IgD-negative memory B cell (primary cell): ENCODE measurements around the gene SARS1. TPM values are rescaled to one million over a fixed set of nuclear protein-coding genes. Genes with fewer than 3 reads are reported as not detected.
A peak's percentile ranks its signal among the peaks of the same experiment; 100 is the strongest.

ENCODE experiments used
- H3K27ac Mint-ChIP-seq, 3 donors: one replicate each; pipeline ENCODE4 v1.8.0; 2020 to 2022; ENCODE audit warnings: mild to moderate bottlenecking in 3 of 3, mixed read lengths in 3 of 3, moderate library complexity in 1 of 3
- H3K27me3 Mint-ChIP-seq: one replicate; pipeline ENCODE4 v1.8.0; 2021; ENCODE audit warnings: mixed read lengths
- H3K36me3 Mint-ChIP-seq: one replicate; pipeline ENCODE4 v1.8.0; 2020; ENCODE audit warnings: mild to moderate bottlenecking, mixed read lengths
- H3K4me1 Mint-ChIP-seq, 3 donors: one replicate each; pipeline ENCODE4 v1.8.0; 2020 to 2022; ENCODE audit warnings: mixed read lengths in 3 of 3, mild to moderate bottlenecking in 1 of 3
- H3K4me3 Mint-ChIP-seq, 4 donors: one replicate each; pipeline ENCODE4 v1.8.0; 2020 to 2022; ENCODE audit warnings: mild to moderate bottlenecking in 4 of 4, mixed read lengths in 4 of 4, moderate library complexity in 3 of 4
- H3K9me3 Mint-ChIP-seq, 3 donors: one replicate each; pipeline ENCODE4 v1.8.0; 2020 to 2021; ENCODE audit warnings: mixed read lengths in 3 of 3, mild to moderate bottlenecking in 1 of 3
- polyA plus RNA-seq: library from polyadenylated mRNA; unstranded; fragments of 300-500 nt; fragmentation: Illumina TruSeq; gene quantifications from one replicate; pipeline ENCODE4 v1.2.3, GENCODE V29; 2021

The SARS1 gene
- polyA plus RNA-seq, 1 donor from 2014 or later, result 127 TPM

DNA sequence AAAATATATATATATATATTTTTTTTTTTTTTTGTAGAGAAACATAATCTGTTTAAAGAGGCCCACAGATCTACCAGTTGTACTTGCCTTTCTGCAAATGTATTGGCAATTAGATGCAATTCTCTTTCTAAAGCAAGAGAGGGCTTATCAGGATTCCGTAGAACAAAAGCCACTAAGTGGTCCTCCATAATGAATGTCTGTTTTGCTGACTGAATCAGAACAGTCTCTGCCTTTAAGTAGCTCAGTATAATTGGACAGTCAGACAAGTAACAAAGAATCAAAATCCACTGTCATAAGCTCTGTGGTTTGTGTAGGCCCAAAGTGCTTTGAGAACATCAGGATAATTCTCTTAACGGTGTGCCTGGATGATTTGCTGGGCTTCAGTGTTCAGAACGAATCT is 17.3 kb downstream of the SARS1 start:
- Mint-ChIP-seq H3K27me3 (no peaks in the 10 kb centered on the region), H3K9me3 (no peaks in the 10 kb centered on the region), H3K4me1 (peaks cover 0 to 7% (median 0%) of the 10 kb centered on the region in 3 donors)

DNA sequence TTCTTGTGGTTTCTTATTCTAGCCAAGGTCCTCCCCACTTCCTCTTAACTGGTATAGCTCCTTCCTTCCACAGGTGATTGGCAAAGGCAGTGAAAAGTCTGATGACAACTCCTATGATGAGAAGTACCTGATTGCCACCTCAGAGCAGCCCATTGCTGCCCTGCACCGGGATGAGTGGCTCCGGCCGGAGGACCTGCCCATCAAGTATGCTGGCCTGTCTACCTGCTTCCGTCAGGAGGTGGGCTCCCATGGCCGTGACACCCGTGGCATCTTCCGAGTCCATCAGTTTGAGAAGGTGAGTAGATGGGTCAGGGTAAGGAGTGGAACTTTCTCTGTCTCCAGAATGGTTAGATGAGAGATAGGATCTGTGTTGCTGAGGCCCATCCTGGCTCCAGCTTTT is 21.4 kb downstream of the SARS1 start:
- no peak overlapping the region for H3K4me3 Mint-ChIP-seq
- no peak overlapping the region for H3K27ac Mint-ChIP-seq
- H3K27me3 Mint-ChIP-seq, result no peaks in the 10 kb centered on the region
- H3K36me3 Mint-ChIP-seq, result peaks cover 5% of the 10 kb centered on the region
- H3K4me1 Mint-ChIP-seq, result peaks cover 0 to 2% (median 0%) of the 10 kb centered on the region in 3 donors
- H3K9me3 Mint-ChIP-seq, result no peaks in the 10 kb centered on the region

More for the DNA sequence above, 17.3 kb downstream of the SARS1 start:
- H3K27ac Mint-ChIP-seq, result no peak overlapping the region
- H3K4me3 Mint-ChIP-seq, result no peak overlapping the region
- peaks cover 9% of the 10 kb centered on the region for H3K36me3 Mint-ChIP-seq

DNA sequence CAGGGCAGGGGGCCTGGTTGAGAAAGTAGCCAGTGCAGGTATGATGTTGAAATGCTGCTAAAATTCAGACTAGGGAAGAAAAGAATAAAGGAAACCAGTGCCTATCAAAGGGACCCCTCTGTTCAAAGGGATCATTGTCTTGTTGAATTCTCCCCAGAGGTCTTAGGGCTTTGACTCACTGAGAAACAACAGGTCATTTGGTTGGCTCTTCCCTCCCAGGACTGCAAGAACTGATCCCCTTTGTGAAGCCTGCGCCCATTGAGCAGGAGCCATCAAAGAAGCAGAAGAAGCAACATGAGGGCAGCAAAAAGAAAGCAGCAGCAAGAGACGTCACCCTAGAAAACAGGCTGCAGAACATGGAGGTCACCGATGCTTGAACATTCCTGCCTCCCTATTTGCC is 23.8 kb downstream of the SARS1 start:
- no peak overlapping the region for H3K27ac Mint-ChIP-seq

DNA sequence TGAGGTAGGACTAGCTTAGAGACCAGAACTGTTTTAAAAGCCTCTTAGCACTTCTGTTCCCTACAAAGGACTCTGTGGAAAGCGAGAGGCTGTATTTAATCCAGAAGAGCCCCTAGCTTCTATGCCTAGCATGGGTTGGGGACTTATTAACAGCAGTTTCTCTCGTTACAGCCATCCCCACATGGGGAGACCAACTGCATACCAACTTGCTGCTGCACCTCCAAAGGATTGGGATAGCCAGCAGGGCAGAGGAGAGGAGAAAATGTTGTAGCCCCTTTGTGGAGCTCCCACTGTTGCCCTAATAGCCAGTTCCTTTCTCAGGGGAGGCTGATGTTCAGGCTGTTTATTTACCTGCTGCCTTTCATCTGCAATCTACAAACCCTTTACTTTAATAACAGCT is 24.7 kb downstream of the SARS1 start:
- Mint-ChIP-seq H3K4me3 (no peak overlapping the region), H3K27ac (peak overlapping the region in 2 of 3 donors; percentile 4 to 31), H3K9me3 (no peaks in the 10 kb centered on the region), H3K36me3 (peaks cover 4% of the 10 kb centered on the region), H3K27me3 (peaks cover 10% of the 10 kb centered on the region), H3K4me1 (peaks cover 0 to 9% (median 6%) of the 10 kb centered on the region in 3 donors)

More for the DNA sequence above, 23.8 kb downstream of the SARS1 start:
- H3K27me3 Mint-ChIP-seq, result peaks cover 10% of the 10 kb centered on the region
- no peaks in the 10 kb centered on the region for H3K9me3 Mint-ChIP-seq
- H3K4me3 Mint-ChIP-seq, result peak overlapping the region in 1 of 4 donors; percentile 28
- H3K4me1 Mint-ChIP-seq, result peaks cover 0 to 9% (median 6%) of the 10 kb centered on the region in 3 donors
- peaks cover 4% of the 10 kb centered on the region for H3K36me3 Mint-ChIP-seq

DNA sequence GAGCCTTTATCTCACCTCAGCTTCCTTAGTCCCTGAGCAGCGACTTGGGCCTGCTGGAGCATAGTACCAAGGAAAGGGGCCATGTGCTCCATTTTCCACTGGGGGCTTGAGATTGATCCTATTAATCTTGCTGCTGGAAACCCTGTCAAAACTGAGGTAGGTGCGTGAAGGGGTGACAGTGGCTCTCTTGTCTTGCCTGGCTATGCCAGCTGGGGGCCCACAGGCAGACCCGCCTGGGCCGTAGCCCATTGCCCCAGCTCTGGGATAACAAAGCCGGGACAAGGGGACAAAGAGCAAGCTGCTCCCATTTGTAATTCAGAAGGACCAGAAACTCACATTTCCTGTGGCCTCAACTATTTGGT is 25.3 kb downstream of the SARS1 start:
- H3K9me3 Mint-ChIP-seq, result no peaks in the 10 kb centered on the region

DNA sequence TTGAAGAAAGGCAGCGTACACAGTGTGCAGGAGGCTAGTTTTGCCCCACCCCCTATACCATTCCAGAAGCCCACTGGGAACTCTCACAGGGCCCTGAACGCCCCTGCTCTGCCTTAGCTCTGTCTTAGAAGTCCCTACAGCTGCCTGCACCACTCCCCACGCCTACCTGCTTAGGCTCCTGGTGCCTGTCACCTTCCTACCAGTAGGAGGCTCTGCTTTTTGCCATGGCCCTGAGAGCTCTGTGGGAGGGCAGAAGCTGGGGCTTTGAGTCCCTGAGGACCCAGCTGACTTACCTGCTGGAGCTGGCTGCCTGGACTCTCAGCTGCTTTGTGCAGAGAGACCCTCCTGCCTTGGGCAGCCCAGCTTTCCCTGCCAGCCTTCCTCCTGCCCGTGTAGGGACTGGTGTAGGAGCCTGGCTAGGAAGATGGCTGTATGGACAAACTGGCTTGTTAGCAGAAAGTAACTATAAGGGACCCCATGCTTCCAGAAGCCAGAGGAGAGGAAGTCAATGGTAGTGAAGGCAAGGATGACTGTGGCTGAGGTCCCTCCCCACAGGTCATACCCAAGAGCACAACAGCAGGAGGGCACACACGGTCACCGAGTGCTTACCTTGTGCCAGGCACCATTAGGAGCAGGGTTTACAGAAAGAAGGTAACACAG is 25.8 kb downstream of the SARS1 start:
- peaks cover 0 to 9% (median 6%) of the 10 kb centered on the region in 3 donors for H3K4me1 Mint-ChIP-seq
- H3K27me3 Mint-ChIP-seq, result peaks cover 15% of the 10 kb centered on the region
- no peak overlapping the region for H3K27ac Mint-ChIP-seq
- no peaks in the 10 kb centered on the region for H3K9me3 Mint-ChIP-seq
- no peak overlapping the region for H3K4me3 Mint-ChIP-seq
- H3K36me3 Mint-ChIP-seq, result peaks cover 4% of the 10 kb centered on the region

More for the DNA sequence above, 25.3 kb downstream of the SARS1 start:
- Mint-ChIP-seq H3K4me1 (peaks cover 0 to 9% (median 6%) of the 10 kb centered on the region in 3 donors), H3K27ac (peak overlapping the region in 1 of 3 donors; percentile 4), H3K27me3 (peaks cover 11% of the 10 kb centered on the region), H3K36me3 (peaks cover 4% of the 10 kb centered on the region), H3K4me3 (no peak overlapping the region)

DNA sequence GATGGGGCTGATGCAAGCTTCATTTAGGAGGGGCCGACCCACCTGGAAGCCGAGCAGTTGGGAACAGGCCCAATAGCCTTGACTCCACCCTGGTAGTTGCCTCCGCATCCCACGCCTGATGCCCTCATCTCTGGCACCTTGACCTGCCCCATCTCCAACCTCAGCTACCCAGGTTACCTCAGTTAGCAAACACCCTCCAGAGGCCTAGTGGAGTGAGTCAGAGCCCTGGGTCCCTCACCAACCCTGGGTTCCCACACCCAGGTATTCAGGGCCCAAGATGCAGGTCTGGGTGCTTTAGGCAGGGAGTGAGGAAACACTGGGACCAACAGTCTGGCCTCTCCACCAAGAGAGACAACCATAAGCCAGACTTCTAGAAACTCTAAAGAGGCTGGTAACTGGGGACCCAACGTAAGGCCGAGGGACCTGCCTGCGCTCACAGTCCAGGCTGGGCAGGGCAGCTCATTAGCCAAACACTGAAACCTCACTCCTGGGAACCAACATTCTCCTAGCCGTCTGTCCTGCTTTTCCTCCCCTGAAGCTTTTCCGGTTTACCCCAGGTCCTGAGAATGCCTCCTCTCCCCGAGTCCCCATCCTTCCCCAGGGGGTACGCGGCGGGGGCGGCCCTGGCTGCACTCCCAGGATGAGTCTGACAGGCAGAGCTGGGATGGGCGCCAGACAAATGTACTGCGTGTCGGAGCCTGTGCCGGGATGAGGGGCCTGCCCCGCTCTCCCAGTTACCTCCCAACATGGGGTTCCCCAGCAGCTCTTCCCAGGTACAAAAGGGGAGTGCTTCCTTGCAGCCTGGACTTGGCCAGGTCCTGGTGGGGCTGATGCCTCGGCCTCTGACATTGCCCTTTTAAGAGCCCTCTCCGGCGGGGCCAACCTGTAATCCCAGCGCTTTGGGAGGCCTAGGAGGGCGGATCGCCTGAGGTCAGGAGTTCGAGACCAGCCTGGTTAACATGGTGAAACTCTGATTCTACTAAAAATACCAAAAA is 26.7 kb downstream of the SARS1 start:
- Mint-ChIP-seq H3K4me1 (peaks cover 0 to 9% (median 5%) of the 10 kb centered on the region in 3 donors), H3K4me3 (peak overlapping the region in 1 of 4 donors; percentile 52), H3K27me3 (peaks cover 18% of the 10 kb centered on the region), H3K36me3 (peaks cover 1% of the 10 kb centered on the region), H3K9me3 (no peaks in the 10 kb centered on the region), H3K27ac (peak overlapping the region in 1 of 3 donors; percentile 46)

DNA sequence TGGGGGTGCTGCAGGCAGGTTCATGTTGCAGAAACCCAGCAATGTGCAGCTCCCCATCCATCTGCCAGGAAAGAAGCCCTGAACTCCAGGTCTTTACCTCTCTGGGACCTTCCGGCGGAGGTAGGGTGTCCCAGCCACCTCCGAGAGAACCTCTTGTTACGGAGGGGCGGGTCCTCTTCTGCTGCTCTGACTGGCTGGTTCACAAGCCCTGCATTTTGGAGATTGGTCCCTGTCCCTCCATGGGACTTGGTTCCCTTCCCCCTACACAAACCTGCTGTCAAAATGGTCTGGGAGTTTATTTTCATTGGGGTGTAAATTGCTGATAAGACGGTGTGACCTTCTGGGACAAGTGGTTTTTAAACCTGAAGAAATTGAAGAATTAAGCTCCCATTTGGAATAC is 27.6 kb downstream of the SARS1 start:
- Mint-ChIP-seq H3K4me1 (peaks cover 0 to 9% (median 5%) of the 10 kb centered on the region in 3 donors), H3K27ac (no peak overlapping the region), H3K36me3 (no peaks in the 10 kb centered on the region), H3K27me3 (peaks cover 19% of the 10 kb centered on the region), H3K4me3 (no peak overlapping the region), H3K9me3 (no peaks in the 10 kb centered on the region)

DNA sequence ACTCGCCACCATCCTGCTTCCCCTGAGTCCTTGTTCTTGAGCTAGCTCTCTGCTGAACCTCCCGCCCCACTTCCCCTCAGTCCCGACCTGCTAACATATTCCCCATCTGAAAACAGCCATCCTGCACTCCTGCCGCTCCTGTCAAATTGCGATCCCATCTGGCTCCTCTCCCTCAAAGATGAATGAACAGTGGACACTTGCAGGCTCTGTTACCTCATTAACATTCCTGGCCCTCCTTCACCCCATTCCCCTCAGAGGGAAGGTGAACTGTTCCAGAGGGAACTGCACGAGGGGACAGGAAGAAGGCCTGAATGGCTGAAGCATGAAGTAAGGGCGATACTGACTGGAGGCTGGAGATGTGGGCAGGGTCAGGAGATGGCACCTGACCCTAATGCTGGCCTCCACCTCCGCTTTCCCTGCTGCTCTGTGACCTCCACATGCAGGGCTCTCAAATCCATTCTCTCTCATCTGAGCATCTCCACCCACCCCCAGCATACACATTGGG is 28.2 kb downstream of the SARS1 start:
- peak overlapping the region in 1 of 4 donors; percentile 75 for H3K4me3 Mint-ChIP-seq
- H3K36me3 Mint-ChIP-seq, result no peaks in the 10 kb centered on the region
- H3K9me3 Mint-ChIP-seq, result no peaks in the 10 kb centered on the region
- peaks cover 24% of the 10 kb centered on the region for H3K27me3 Mint-ChIP-seq
- H3K27ac Mint-ChIP-seq, result peak overlapping the region in 1 of 3 donors; percentile 5
- peaks cover 0 to 9% (median 5%) of the 10 kb centered on the region in 3 donors for H3K4me1 Mint-ChIP-seq

DNA sequence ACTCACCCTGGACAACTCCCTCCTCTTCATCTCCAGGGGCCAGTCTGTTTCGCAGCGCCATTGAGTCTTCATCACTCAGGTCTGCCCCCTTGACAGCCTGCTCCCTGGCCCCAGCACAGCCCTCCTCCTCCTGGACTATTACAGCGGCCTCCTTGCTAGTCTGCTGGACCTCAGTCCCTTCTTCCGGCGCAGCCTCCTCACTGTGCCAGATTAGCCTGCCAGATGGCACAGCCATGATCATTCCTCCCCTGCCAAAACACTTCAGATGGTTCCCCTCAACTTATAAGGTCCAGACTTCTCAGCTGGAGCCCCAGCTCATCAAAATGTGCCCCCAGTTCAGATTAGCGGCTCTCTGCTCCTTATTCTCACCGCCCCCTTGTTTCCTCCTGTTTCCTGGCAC is 28.7 kb downstream of the SARS1 start:
- Mint-ChIP-seq H3K4me1 (peaks cover 0 to 9% (median 5%) of the 10 kb centered on the region in 3 donors), H3K4me3 (peak overlapping the region in 1 of 4 donors; percentile 71), H3K27me3 (peaks cover 25% of the 10 kb centered on the region), H3K9me3 (no peaks in the 10 kb centered on the region), H3K27ac (no peak overlapping the region), H3K36me3 (no peaks in the 10 kb centered on the region)

DNA sequence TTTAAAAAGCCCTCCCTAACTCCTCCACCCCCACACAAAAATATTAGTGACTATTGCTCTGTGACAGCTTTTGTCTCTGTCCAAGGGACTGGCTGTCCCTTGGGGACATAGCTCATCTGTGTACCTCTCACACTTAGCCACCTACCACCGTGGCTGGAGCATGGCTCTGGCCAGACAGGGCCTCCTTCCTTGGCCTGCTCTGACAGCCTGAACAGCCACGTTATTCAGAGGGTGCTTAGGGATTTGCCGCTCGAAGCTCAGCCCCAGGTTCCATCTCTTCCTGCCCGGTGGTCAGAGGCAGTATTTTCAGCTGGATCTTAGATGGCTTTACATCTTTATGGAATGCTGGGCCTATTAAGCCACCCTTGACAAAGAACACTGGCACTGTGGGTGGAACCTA is 29.5 kb downstream of the SARS1 start:
- H3K4me3 Mint-ChIP-seq, result peak overlapping the region in 1 of 4 donors; percentile 15
- H3K27ac Mint-ChIP-seq, result no peak overlapping the region
- H3K36me3 Mint-ChIP-seq, result no peaks in the 10 kb centered on the region
- peaks cover 0 to 9% (median 5%) of the 10 kb centered on the region in 3 donors for H3K4me1 Mint-ChIP-seq
- peaks cover 25% of the 10 kb centered on the region for H3K27me3 Mint-ChIP-seq
- H3K9me3 Mint-ChIP-seq, result no peaks in the 10 kb centered on the region

DNA sequence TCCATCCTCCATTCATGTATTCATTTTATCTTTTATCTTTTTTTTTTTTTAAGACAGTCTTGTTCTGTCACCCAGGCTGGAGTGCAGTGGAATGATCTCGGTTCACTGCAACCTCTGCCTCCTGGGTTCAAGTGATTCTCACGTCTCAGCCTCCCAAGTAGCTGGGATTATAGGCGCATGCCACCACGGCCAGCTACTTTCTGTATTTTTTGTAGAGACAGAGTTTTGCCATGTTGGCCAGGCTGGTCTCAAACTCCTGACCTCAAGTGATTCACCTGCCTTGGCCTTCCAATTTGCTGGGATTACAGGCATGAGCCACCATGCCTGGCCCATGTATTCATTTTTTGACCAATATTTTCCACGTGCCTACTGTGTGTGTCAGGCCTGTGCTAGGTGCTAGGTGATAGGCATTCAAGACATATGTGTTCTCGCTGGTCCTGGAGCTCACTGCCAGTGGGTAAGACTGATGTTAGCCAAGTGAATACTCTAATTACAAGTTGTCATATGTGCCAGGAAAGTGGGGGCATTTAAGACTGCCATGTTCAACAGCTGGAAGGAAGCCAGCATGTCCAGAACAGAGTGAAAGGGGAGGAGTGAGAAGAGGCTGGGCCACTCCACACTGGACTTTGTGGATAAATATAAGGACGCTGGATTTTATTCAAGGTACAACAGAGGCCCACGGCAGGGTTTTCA is 30.3 kb downstream of the SARS1 start:
- peaks cover under 1 to 10% (median 5%) of the 10 kb centered on the region in 3 donors for H3K4me1 Mint-ChIP-seq
- peak overlapping the region in 1 of 4 donors; percentile 30 for H3K4me3 Mint-ChIP-seq
- peak overlapping the region in 1 of 3 donors; percentile 19 for H3K27ac Mint-ChIP-seq
- no peaks in the 10 kb centered on the region for H3K9me3 Mint-ChIP-seq
- no peaks in the 10 kb centered on the region for H3K36me3 Mint-ChIP-seq
- peaks cover 26% of the 10 kb centered on the region for H3K27me3 Mint-ChIP-seq

DNA sequence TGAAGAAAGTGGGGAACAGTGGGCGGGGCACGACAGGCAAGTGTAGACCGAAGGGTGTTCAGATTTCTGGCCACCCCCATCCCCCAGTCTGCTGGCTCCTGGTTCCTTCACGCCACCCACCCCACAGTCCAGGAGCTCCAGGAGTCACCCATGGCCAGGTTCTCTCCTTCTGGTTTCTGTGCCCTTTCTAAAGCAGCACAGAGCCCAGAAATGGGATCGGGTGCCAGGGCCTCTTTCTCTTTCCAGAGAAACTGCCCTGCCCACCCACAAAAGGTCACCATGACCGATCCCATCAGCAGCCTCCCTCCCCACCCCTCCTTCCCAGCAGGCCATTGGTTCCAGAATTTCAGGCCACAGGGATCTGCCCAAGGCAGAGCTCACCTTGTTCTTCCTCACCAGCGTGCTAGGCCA is 32.4 kb downstream of the SARS1 start:
- H3K4me1 Mint-ChIP-seq, result peaks cover 4 to 13% (median 7%) of the 10 kb centered on the region in 3 donors
- no peaks in the 10 kb centered on the region for H3K36me3 Mint-ChIP-seq
- no peak overlapping the region for H3K27ac Mint-ChIP-seq
- no peaks in the 10 kb centered on the region for H3K9me3 Mint-ChIP-seq
- peaks cover 29% of the 10 kb centered on the region for H3K27me3 Mint-ChIP-seq
- no peak overlapping the region for H3K4me3 Mint-ChIP-seq
